Upper lobe of right lung (tissue), 1 donor: ENCODE results near the gene ARHGEF26. TPM values are rescaled to one million over a fixed set of nuclear protein-coding genes. Genes with fewer than 3 reads are reported as not detected.

ENCODE experiments used
- ATAC-seq: fragments of 200-7000 bp; cut with Tn5 transposase; one replicate; pipeline ENCODE4 v1.9.1; 2020; ENCODE audit warnings: mild to moderate bottlenecking, moderate library complexity
- DNase-seq: peaks from one replicate; pipeline ENCODE4 v3.0.0-alpha.2; 2020
- H3K27ac ChIP-seq: fragments of 200-600 bp; one replicate; pipeline ENCODE4 v1.8.0; 2022
- H3K27me3 ChIP-seq: fragments of 200-600 bp; one replicate; pipeline ENCODE4 v1.8.0; 2022; ENCODE audit warnings: mild to moderate bottlenecking
- H3K36me3 ChIP-seq: fragments of 200-600 bp; one replicate; pipeline ENCODE4 v1.8.0; 2022
- H3K4me1 ChIP-seq: fragments of 200-600 bp; one replicate; pipeline ENCODE4 v1.8.0; 2022
- H3K4me3 ChIP-seq: fragments of 200-600 bp; one replicate; pipeline ENCODE4 v1.8.0; 2022; ENCODE audit warnings: mild to moderate bottlenecking
- H3K9me3 ChIP-seq: fragments of 200-600 bp; one replicate; pipeline ENCODE4 v1.8.0; 2022
- intact Hi-C: fragments of 100-400 bp; cut with DNase I; formaldehyde crosslinking; loops from one replicate; pipeline ENCODE4 v1.11.0; 2022
- total RNA-seq: library from RNA; stranded (reverse); fragmentation: NEBNext Ultra II Directional; extraction: Animal tissue kit (Norgen Biotek cat#: 25700); gene quantifications from one replicate; pipeline ENCODE4 v1.2.1, GENCODE V29; 2021
- TF ChIP-seq, protein P1 (sequence below): fragments of 200-600 bp; IDR thresholded peaks from one replicate; pipeline ENCODE4 v1.8.0; 2022; ENCODE audit warnings: antibody characterized with exemption
- donor health status: DM: no; HTN: yes; CAD: no; lungs with severe emphysema.

Gene ARHGEF26
- total RNA-seq, 1 donor from 2014 or later = 58.8 TPM

DNA sequence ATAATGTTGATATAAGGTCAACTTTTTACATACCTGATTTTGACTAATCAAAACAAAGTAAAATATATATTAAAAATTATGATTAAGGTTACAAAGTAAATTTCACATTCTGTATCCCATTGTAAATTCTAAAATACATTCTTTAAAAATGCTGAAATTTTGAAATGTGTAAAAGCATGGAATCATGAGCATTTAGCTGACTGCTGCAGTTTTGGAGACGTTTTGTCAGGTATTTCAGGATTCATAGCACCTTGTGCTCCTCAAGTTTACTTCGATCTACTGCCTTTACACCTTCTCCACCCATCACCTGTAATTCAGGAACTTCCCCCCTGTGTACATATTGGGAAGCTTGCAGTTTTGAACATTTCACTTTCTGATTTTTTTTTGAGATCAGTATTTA is 71.0 kb downstream of the ARHGEF26 start:
- Histone ChIP-seq H3K9me3 (no peaks in the 10 kb centered on the region), H3K27me3 (no peaks in the 10 kb centered on the region), H3K4me3 (no peak overlapping the region), H3K36me3 (peaks cover 15% of the 10 kb centered on the region), H3K27ac (no peak overlapping the region), H3K4me1 (no peaks in the 10 kb centered on the region)
- ATAC-seq = no peak
- intact Hi-C loops = no loop called here
- no peak for DNase-seq
- TF ChIP-seq, protein P1, sequence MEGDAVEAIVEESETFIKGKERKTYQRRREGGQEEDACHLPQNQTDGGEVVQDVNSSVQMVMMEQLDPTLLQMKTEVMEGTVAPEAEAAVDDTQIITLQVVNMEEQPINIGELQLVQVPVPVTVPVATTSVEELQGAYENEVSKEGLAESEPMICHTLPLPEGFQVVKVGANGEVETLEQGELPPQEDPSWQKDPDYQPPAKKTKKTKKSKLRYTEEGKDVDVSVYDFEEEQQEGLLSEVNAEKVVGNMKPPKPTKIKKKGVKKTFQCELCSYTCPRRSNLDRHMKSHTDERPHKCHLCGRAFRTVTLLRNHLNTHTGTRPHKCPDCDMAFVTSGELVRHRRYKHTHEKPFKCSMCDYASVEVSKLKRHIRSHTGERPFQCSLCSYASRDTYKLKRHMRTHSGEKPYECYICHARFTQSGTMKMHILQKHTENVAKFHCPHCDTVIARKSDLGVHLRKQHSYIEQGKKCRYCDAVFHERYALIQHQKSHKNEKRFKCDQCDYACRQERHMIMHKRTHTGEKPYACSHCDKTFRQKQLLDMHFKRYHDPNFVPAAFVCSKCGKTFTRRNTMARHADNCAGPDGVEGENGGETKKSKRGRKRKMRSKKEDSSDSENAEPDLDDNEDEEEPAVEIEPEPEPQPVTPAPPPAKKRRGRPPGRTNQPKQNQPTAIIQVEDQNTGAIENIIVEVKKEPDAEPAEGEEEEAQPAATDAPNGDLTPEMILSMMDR = no peak

DNA sequence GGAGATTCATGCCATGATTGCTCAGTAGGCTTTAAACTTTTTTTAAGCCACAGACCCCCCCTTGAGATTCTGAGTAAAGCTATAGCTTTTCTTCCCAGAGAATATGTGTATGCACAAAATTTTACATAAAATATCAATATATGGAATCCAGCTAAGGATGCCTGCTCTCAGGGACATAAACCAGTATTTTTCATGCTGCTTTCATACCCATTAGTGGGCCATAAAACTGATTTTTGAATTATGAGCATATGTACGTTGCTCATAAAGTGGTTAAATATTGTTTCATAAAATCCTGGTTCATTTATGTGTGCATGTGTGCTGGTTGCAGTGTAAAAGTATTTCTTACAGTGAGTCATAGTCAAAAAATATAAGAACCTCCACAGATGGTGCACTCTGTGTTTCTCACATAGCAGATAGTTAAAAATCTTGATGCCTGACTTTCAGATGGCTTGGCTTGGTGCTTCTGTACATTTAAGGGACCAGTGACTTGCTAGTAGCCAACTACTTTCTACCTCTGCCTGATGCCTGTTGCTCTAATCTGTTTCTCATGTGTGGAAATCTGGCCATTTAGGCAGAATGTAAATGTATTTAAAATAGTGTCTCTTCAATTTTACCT is 71.9 kb downstream of the ARHGEF26 start:
- DNase-seq (no peak), ATAC-seq (no peak)
- H3K27me3 ChIP-seq = no peaks in the 10 kb centered on the region
- H3K27ac ChIP-seq = no peak overlapping the region
- TF ChIP-seq, protein P1 = no peak
- H3K4me3 ChIP-seq = no peak overlapping the region
- H3K4me1 ChIP-seq = no peaks in the 10 kb centered on the region
- intact Hi-C loops = no loop called here
- H3K36me3 ChIP-seq = peaks cover 18% of the 10 kb centered on the region
- H3K9me3 ChIP-seq = no peaks in the 10 kb centered on the region

DNA sequence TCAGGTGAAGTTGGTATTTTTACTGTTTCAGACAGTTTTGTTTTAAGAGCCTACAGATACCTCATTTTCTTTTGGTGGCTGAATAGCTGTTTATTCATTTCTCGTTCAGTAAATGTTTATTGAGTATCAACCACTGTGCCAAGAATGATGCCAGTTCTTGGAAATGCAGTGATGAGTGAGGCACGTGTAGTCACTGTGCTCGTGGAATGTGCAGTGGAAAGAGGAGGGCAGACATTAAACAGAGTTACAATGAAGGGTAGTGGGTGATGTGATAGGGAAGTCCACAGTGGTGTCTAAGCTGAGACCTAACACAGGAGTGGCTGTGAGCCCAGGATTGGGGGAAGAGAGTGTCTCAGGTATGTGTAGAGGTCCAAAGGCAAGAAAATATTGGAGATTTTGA is 73.7 kb downstream of the ARHGEF26 start:
- Histone ChIP-seq H3K36me3 (peaks cover 12% of the 10 kb centered on the region), H3K27ac (no peak overlapping the region), H3K4me3 (no peak overlapping the region), H3K9me3 (no peaks in the 10 kb centered on the region), H3K27me3 (no peaks in the 10 kb centered on the region), H3K4me1 (no peaks in the 10 kb centered on the region)
- TF ChIP-seq, protein P1 = no peak
- intact Hi-C loops = no loop called here
- ATAC-seq (peak; percentile 17), DNase-seq (no peak)

DNA sequence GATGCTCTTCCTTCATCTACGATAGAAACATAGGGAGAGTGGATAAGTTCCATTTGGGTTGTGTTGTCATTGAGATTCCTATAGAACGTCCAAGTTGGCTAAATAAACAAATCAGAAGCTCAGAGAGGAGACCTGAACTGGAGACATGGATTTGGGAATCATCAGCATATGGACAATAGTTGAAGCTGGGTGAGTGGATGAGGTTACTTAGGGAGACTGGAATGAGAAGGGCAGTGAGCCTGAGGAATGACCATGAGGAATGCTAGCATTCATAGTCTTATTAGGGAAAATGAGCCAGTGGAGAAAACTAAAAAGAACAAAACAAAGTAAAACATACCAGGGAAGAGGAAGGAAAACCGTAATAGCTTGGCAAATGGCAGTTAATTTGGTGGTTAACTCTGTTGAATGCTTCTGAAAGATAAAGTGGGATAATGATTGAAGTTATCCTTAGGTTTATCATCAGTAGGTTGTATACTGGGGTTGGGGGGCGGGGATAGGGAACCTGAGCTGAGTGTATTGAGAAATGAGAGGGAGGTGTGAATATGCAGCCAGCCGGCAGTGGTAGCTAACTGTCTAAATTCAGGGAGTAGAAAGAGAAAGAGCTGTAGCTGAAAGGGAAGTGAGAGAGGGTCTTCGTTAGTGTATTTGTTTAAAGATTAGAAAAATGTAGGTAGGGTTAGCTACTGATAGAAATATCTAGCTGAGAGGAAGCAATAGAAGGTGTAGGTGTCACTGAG is 74.6 kb downstream of the ARHGEF26 start:
- peaks cover 12% of the 10 kb centered on the region for H3K36me3 ChIP-seq
- H3K27ac ChIP-seq = no peak overlapping the region
- DNase-seq (no peak), ATAC-seq (no peak)
- H3K4me3 ChIP-seq = no peak overlapping the region
- H3K27me3 ChIP-seq = no peaks in the 10 kb centered on the region
- intact Hi-C loops = no loop called here
- TF ChIP-seq, protein P1 = no peak
- no peaks in the 10 kb centered on the region for H3K9me3 ChIP-seq
- H3K4me1 ChIP-seq = no peaks in the 10 kb centered on the region

DNA sequence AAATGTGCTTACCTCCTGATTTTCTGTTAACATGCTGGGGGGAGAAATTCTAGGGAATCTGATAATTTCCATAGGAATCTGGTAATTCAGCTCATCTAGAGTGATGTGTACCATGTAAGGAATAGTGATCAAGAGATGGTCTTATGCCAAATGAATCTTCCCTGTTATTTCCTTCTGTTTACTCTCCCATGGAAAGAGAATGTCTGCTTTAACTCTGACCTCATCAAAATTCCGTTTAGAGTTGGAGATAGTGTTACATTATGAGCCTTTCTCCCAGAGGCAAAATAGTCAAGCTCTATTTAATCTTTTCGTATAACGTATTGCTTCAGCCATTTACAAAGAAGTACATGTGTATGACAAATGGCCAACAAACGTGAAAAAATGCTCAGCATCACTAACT is 76.6 kb downstream of the ARHGEF26 start:
- Histone ChIP-seq H3K27ac (no peak overlapping the region), H3K4me1 (no peaks in the 10 kb centered on the region), H3K27me3 (no peaks in the 10 kb centered on the region), H3K4me3 (no peak overlapping the region), H3K9me3 (no peaks in the 10 kb centered on the region), H3K36me3 (peaks cover 12% of the 10 kb centered on the region)
- DNase-seq = no peak
- TF ChIP-seq, protein P1 = no peak
- intact Hi-C loops = no loop called here
- no peak for ATAC-seq
